Naive thymus-derived CD8-positive, alpha-beta T cell (primary cell): ENCODE data around the gene CAPN14. TPM values are rescaled to one million over a fixed set of nuclear protein-coding genes. Genes with fewer than 3 reads are reported as not detected.
A peak's percentile ranks its signal among the peaks of the same experiment; 100 is the strongest.

Experiments used
- ATAC-seq, 2 donors: fragments of 150-1000 bp; cut with Tn5 transposase in 1 of 2; sonication (Bioruptor Pico), chemical (Tn5 transposase) in 1 of 2; 1 replicate in 1 of 2; 2 replicates in 1 of 2; pipeline ENCODE4 v1.10.0; 2021; ENCODE audit warnings: mild to moderate bottlenecking in 2 of 2, moderate library complexity in 2 of 2
- POLR2A ChIA-PET: fragments of 350-600 bp; sonication (Branson Sonifier 250); formaldehyde crosslinking; loops from one replicate; lab custom pipeline; 2021; ENCODE audit warnings: antibody characterized with exemption; lab: Charles Lee
- DNase-seq, 10 donors: peaks; one replicate each; pipeline versions ENCODE4 v3.0.0 to v3.0.0-alpha.2; 2020 to 2022
- H3K27ac Mint-ChIP-seq, 10 donors: one replicate each; pipeline ENCODE4 v1.8.0; 2020 to 2022; ENCODE audit warnings: mild to moderate bottlenecking in 10 of 10, mixed read lengths in 10 of 10, moderate library complexity in 4 of 10, inconsistent platforms in 1 of 10
- H3K27me3 Mint-ChIP-seq, 5 donors: one replicate each; pipeline ENCODE4 v1.8.0; 2021 to 2022; ENCODE audit warnings: mixed read lengths in 5 of 5
- H3K36me3 Mint-ChIP-seq, 3 donors: one replicate each; pipeline ENCODE4 v1.8.0; 2020 to 2022; ENCODE audit warnings: mixed read lengths in 3 of 3, mild to moderate bottlenecking in 2 of 3, inconsistent platforms in 1 of 3
- H3K4me1 Mint-ChIP-seq, 4 donors: one replicate each; pipeline ENCODE4 v1.8.0; 2021 to 2022; ENCODE audit warnings: mixed read lengths in 4 of 4
- H3K4me3 Mint-ChIP-seq, 10 donors: one replicate each; pipeline ENCODE4 v1.8.0; 2020 to 2022; ENCODE audit warnings: mild to moderate bottlenecking in 10 of 10, mixed read lengths in 10 of 10, moderate library complexity in 6 of 10, inconsistent platforms in 1 of 10
- H3K9me3 Mint-ChIP-seq, 9 donors: one replicate each; pipeline ENCODE4 v1.8.0; 2020 to 2022; ENCODE audit warnings: mixed read lengths in 9 of 9, mild to moderate bottlenecking in 3 of 9, inconsistent platforms in 1 of 9, moderate library complexity in 1 of 9
- polyA plus RNA-seq, 3 donors: library from polyadenylated mRNA; unstranded; fragments of 300-500 nt; fragmentation: Illumina TruSeq; gene quantifications; one replicate each; pipeline ENCODE4 v1.2.3, GENCODE V29; 2021
- total RNA-seq, 8 experiments: library from RNA in 2 of 8; stranded (reverse) in 2 of 8; gene quantifications; one replicate each; pipeline ENCODE4 v1.2.3 and lab custom pipeline; 2021 to 2026

CAPN14 gene, protein sequence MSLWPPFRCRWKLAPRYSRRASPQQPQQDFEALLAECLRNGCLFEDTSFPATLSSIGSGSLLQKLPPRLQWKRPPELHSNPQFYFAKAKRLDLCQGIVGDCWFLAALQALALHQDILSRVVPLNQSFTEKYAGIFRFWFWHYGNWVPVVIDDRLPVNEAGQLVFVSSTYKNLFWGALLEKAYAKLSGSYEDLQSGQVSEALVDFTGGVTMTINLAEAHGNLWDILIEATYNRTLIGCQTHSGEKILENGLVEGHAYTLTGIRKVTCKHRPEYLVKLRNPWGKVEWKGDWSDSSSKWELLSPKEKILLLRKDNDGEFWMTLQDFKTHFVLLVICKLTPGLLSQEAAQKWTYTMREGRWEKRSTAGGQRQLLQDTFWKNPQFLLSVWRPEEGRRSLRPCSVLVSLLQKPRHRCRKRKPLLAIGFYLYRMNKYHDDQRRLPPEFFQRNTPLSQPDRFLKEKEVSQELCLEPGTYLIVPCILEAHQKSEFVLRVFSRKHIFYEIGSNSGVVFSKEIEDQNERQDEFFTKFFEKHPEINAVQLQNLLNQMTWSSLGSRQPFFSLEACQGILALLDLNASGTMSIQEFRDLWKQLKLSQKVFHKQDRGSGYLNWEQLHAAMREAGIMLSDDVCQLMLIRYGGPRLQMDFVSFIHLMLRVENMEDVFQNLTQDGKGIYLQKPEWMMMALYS
- total RNA-seq (under 1 TPM; 0.41 to 0.65 TPM), polyA plus RNA-seq (under 1 TPM in 2 of 3 donors, not detected in 1; 0.09 to 0.17 TPM), total RNA-seq (lab: John Stamatoyannopoulos, UW) (0 to 1.3 (median 0.82) reads per million in 6 experiments)

DNA sequence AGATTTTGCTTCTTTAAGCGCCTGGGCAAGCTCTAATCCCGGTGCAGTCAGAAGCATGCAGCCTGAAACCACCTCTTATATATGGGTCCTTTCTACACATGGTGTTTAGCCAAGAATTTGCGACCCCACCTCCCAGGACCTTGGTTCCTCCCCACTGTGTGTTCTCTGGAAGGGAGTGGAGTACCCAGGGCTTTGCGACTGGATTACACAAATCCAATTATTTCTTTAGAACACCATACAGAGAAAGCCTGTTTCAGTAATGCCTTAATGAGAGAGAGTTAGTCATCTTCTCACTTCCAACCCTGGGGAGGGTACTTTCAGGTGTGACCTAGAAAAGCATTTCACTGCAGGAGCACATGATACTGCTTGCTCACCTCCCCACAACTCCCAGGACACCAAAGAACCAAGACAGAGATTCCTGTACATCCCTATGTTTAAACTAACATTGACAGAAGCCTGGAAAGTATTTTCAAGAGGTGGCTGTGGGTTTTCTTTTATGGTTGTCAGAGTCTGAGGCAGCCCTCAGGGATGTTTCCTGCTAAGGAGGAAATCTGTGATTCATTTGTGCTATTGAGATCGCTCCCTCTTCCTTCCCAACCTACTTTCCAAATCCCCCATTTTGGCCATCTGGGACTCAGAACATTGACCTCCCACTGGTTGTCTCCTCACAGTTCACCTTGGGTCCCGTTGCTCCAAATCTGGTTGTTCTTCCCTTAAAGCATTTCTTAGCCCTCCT lies at the start of gene CAPN14:
Gene CAPN14 (minus strand): TSS at position 51 of the 736 bp plus-strand sequence. CDS start 12,068 bp downstream, outside the sequence.
- Mint-ChIP-seq H3K9me3 (no peaks in the 10 kb centered on the region), H3K4me1 (peaks cover 4 to 80% (median 15%) of the 10 kb centered on the region in 4 donors), H3K36me3 (no peaks in the 10 kb centered on the region), H3K4me3 (no peak within 1 kb of the TSS), H3K27ac (peak within 1 kb of the TSS in 1 of 10 donors; percentile 77), H3K27me3 (peaks cover 0 to 29% (median 7%) of the 10 kb centered on the region in 5 donors)
- DNase-seq (no peak), ATAC-seq (no peak)
- POLR2A ChIA-PET, result no interaction called here

DNA sequence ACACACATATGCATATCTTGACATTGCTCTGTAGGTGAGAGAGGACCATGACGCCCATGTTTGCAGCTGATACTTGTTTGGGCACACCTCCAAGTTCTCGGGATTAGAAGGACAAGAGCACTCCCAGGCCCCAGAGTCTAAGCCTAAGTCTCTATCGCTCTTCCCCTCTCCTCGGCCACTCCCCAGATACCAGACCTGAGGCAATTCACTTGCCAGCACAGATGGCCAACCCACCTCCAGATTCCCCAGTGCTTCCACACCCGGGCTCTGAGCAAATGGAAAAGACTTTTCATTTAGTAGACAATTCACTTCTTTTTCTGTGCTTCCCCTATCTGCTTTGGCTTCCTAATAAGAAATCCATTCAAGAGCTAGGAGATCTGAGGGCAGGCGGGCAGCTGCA lies 49.5 kb upstream of the CAPN14 start:
- ATAC-seq, result no peak
- no peaks in the 10 kb centered on the region for H3K9me3 Mint-ChIP-seq
- H3K27me3 Mint-ChIP-seq, result no peaks in the 10 kb centered on the region
- H3K27ac Mint-ChIP-seq, result no peak overlapping the region
- DNase-seq, result no peak
- H3K4me1 Mint-ChIP-seq, result no peaks in the 10 kb centered on the region
- POLR2A ChIA-PET, result no interaction called here
- no peak overlapping the region for H3K4me3 Mint-ChIP-seq
- peaks cover 2 to 10% (median 6%) of the 10 kb centered on the region in 3 donors for H3K36me3 Mint-ChIP-seq

DNA sequence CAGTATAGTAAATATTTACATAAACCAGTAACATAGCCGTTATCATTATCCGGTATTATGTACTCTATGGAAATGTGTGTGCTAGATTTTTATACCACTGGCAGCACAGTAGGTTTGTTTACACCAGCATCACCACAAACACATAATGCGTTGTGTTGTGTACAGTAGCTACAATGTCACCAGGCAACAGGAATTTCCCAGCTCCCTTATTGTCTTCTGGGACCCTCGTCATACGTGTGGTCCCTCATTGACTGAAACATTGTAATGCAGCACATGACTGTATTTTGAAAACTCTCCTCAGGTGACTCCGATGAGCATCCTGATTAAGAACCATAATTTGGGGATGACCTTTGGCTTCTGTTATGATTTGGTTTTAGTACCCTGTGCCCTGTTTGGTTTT lies 47.9 kb upstream of the CAPN14 start:
- H3K4me1 Mint-ChIP-seq, result no peaks in the 10 kb centered on the region
- no peaks in the 10 kb centered on the region for H3K27me3 Mint-ChIP-seq
- POLR2A ChIA-PET, result no interaction called here
- no peak overlapping the region for H3K4me3 Mint-ChIP-seq
- H3K27ac Mint-ChIP-seq, result no peak overlapping the region
- H3K36me3 Mint-ChIP-seq, result peaks cover 6 to 14% (median 7%) of the 10 kb centered on the region in 3 donors
- ATAC-seq (no peak), DNase-seq (no peak)
- H3K9me3 Mint-ChIP-seq, result no peaks in the 10 kb centered on the region

DNA sequence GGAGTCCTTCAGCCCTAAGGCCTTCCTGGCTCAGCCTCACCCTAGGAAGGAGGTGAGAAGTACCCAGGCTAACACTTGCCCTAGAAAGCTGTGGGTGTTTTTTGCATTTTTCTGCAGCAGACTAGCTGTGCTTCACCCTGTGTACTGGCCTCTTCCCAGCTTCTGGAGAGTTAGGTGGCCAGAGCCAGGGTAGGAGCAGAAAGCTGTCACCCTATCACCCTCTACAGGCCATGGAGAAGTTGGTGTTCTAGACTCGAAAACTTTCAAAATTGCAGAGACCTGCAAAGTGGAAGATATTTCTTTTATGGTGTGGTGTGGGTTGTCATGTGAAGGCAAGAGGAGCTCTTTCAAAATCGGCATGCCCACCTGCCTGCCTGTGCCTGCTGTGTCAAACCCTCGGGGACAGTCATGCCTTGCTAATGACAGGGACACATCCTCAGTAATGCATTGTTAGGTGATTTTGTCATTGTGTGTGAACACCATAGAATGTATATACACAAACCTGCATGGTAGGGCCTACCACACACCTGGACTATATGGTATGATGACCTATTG lies 46.4 kb upstream of the CAPN14 start:
- no peaks in the 10 kb centered on the region for H3K9me3 Mint-ChIP-seq
- peak overlapping the region in 1 of 10 donors; percentile 34 for H3K27ac Mint-ChIP-seq
- no peaks in the 10 kb centered on the region for H3K4me1 Mint-ChIP-seq
- H3K27me3 Mint-ChIP-seq, result no peaks in the 10 kb centered on the region
- POLR2A ChIA-PET, result no interaction called here
- H3K36me3 Mint-ChIP-seq, result peaks cover 6 to 14% (median 7%) of the 10 kb centered on the region in 3 donors
- ATAC-seq (no peak), DNase-seq (no peak)
- H3K4me3 Mint-ChIP-seq, result no peak overlapping the region

DNA sequence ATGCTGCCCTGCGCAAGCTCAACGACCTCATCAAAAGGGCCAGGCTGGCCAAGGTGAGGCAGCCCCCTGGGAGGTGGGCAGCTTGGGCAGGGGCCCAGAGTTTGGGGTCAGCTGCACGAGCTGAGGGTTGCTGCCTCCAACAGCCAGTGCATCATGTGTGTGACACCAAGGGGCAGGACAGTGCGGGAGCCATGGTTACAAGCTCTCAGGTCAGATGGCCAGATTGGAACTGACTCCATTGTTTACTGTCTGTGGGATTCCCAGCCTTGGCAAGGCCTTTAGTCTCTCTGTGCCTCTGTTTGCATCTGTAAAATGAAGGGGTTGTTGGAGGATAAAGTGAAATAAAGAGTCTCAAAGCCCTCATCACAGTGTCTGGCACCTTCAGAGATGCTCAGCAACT lies 43.6 kb upstream of the CAPN14 start:
- Mint-ChIP-seq H3K27me3 (no peaks in the 10 kb centered on the region), H3K27ac (no peak overlapping the region), H3K36me3 (peaks cover 0 to 9% (median 7%) of the 10 kb centered on the region in 3 donors), H3K4me3 (no peak overlapping the region), H3K4me1 (peaks cover 0 to 12% (median 0%) of the 10 kb centered on the region in 4 donors), H3K9me3 (no peaks in the 10 kb centered on the region)
- ATAC-seq (no peak), DNase-seq (no peak)
- POLR2A ChIA-PET, result interaction anchor here (1.0 kb wide), 1 partner anchor 13 kb away, joined by 3 read pairs; no protein-coding TSS in a partner anchor

DNA sequence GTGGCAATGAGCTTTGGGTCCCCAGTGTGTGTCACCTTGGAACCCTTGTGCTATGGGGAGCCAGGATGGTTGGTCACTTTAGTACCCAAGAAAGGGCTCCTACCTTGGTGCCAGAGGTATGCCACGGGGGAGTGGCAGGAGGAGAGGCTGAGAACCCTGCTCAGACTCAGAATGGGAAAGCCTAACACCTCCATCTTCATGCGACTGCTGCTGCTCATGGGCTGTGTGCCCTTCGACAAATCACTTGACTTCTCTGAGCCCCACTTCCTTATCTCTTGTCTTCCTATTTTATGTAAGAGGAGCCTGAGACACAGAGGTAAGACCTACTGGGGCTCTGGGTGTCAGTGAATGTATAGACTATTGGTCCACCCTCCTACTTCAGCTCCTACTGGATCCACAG lies 41.8 kb upstream of the CAPN14 start:
- Mint-ChIP-seq H3K27ac (no peak overlapping the region), H3K27me3 (no peaks in the 10 kb centered on the region), H3K4me1 (peaks cover 0 to 16% (median 0%) of the 10 kb centered on the region in 4 donors), H3K4me3 (no peak overlapping the region), H3K9me3 (no peaks in the 10 kb centered on the region), H3K36me3 (peaks cover 0 to 9% (median 5%) of the 10 kb centered on the region in 3 donors)
- POLR2A ChIA-PET, result no interaction called here
- DNase-seq, result no peak
- no peak for ATAC-seq

DNA sequence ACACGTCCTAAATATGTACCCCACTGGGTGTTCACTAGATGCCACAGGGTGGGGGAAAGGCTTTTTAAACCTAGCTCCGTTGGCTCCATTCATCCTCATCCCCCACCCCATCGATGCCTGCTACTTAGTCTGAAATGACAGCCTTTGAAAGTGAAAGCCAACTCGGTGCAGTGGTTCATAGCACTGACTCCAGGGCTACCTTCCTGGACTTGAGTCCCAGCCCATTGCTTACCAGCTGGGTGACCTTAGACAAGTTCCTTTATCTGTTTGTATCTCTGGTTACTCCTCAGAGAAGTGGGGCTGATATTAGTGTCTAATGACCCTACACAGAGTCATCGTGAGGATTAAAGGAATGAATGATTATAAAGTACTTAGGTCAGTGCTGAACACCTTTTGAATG lies 41.0 kb upstream of the CAPN14 start:
- Mint-ChIP-seq H3K4me3 (no peak overlapping the region), H3K9me3 (no peaks in the 10 kb centered on the region), H3K4me1 (peaks cover 0 to 17% (median 0%) of the 10 kb centered on the region in 4 donors), H3K27ac (no peak overlapping the region), H3K36me3 (peaks cover 0 to 9% (median 5%) of the 10 kb centered on the region in 3 donors), H3K27me3 (no peaks in the 10 kb centered on the region)
- DNase-seq, result no peak
- no peak for ATAC-seq
- POLR2A ChIA-PET, result no interaction called here

DNA sequence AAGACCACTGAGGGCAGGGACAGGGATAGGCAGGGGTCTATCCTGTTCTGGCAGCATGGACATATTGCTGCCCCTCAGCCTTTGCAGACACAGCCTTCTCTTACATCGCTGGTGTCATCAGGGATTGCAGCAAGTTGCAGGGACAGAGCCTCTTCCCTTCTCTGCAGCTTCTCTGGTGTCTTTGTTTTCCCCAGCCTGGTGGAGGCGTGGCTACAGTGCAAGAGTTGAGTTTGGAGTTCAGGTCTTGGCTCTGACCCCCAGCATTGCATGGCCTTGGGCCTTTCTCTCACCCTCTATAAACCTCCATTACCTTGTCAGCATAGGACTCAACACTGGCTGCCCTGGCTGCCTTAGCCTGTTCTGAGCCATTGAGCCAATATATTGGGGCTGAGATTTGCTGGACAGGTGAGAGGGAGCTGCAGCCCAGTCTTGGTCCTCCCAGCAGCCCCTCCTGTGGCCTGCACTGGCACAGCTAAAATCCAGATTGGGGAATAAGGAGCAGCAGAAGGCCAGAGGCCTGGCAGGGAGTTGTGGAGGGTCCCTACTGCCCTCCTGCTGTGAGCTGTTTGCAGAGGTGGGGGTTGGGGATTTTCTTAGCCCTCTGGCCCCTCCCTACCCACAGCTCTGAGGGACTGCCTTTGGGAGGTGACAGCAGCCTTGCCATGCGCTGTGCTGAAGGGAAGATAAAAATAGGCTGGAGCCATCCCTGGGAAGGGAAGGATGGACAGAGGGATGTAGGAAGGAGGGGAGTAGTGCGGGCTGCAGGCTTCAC lies 39.5 kb upstream of the CAPN14 start:
- ATAC-seq (no peak), DNase-seq (no peak)
- Mint-ChIP-seq H3K27me3 (no peaks in the 10 kb centered on the region), H3K9me3 (no peaks in the 10 kb centered on the region), H3K4me1 (peaks cover 0 to 31% (median 0%) of the 10 kb centered on the region in 4 donors), H3K4me3 (no peak overlapping the region), H3K27ac (no peak overlapping the region), H3K36me3 (peaks cover 0 to 5% (median 4%) of the 10 kb centered on the region in 3 donors)
- POLR2A ChIA-PET, result no interaction called here

DNA sequence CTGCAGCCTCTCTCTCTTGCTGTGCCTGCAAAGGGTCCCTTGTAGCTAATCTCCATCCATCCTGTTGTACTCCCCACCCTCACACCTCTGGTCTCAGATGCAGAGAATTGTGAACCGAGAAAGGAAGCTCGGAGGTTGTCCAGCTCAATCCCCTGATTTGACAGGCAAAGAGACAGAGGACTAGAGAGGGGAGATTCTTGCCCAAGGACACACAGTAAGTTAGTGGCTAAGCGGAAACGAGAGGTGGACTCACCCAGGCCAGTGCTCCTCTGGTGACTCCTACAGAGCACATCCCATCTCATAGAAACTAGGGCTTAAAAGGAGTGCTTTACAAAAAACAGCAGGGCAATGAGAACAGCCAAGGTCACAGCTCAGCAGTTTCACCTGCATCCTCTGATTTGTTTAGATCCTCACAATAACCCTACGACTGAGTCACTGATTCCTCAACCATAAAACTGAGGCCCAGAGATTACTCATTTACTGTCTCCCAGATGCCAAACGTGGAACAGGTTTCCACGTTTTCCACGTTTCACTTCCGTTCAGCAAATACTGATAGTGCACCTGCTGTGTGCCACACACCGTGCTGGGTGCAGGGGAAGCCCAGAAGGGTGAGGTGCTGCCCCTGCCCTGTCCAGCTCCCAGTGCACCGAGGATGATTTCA lies 38.7 kb upstream of the CAPN14 start:
- POLR2A ChIA-PET, result no interaction called here
- Mint-ChIP-seq H3K9me3 (no peaks in the 10 kb centered on the region), H3K36me3 (peaks cover 0 to 4% (median under 1%) of the 10 kb centered on the region in 3 donors), H3K27ac (no peak overlapping the region), H3K4me3 (no peak overlapping the region), H3K4me1 (peaks cover 0 to 31% (median 0%) of the 10 kb centered on the region in 4 donors), H3K27me3 (no peaks in the 10 kb centered on the region)
- ATAC-seq, result peak in 1 of 2 donors; percentile 23
- DNase-seq, result no peak

DNA sequence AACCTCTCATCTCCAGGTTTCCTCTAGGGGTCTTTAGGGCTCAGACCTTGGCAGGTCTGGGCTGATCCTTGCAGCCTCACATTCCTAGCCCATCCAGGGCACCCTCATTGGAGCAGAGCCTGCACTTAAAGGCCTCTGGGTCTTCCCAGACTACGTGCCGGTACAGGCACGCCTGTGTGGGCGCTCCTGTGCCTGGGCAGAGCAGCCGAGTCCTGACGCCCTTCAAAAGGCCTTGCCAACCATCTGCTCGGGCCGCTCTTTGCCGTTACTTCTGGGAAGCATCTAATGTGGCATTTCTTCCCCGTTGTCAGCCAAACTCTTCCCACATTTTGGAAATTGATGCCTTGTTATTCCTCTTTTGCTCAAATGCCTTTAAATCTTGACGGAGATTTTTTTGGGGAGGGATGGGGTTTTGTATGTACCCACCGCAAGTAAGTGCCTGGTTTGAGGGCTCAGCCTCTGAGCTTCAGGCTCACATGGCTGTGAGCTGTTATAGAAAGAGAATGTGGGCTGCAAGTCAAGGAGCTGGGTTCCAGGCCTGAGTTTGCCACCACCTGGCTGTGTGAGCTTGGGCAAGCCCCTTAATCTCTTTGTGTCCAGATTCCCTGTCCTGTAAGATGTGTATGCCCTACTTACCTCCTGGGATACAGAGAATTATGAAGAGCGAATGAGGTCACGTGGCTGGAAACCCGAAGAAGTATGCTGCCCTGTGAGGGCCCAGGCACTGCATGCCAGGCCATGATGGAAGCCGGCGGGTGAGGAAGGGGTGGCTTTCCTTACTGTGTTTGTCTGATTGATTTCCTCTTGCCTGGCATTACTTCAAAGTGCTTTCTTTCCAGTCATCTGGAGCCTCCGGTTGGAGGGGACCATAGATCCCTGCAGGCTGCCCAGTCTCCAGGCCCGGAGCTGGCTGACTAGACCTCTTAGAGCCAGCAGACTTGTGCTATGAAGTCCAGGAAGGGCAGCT lies 37.2 kb upstream of the CAPN14 start:
- Mint-ChIP-seq H3K36me3 (peaks cover 0 to 4% (median 0%) of the 10 kb centered on the region in 3 donors), H3K9me3 (no peaks in the 10 kb centered on the region), H3K4me1 (peaks cover 0 to 31% (median 0%) of the 10 kb centered on the region in 4 donors), H3K4me3 (no peak overlapping the region), H3K27ac (peak overlapping the region in 3 of 10 donors; percentile 12 to 45 (median 15)), H3K27me3 (no peaks in the 10 kb centered on the region)
- POLR2A ChIA-PET, result no interaction called here
- DNase-seq (no peak), ATAC-seq (no peak)
